Loucy (cell line): Measurements from ENCODE around the gene CIRBP.

Source experiments
- H2AFZ ChIP-seq: fragments of 200-600 bp; sonication (generic); 2 replicates; pipeline ENCODE4 v1.6.0; 2016; ENCODE audit warnings: antibody characterized with exemption, mild to moderate bottlenecking, low read length, moderate library complexity
- H3F3A ChIP-seq: fragments of 200-600 bp; 2 replicates; pipeline ENCODE4 v1.6.0; 2016; ENCODE audit warnings: antibody characterized with exemption, low read depth, mild to moderate bottlenecking
- H3K27me3 ChIP-seq: fragments of 200-600 bp; sonication (generic); 2 replicates; pipeline ENCODE4 v1.6.1; 2014; ENCODE audit warnings: low read length, mild to moderate bottlenecking; ENCODE audit not compliant: insufficient read depth, poor library complexity, severe bottlenecking
- H3K36me3 ChIP-seq: fragments of 200-600 bp; sonication (generic); 2 replicates; pipeline ENCODE4 v1.6.1; 2016; ENCODE audit warnings: low read length; ENCODE audit not compliant: insufficient read depth
- H3K4me1 ChIP-seq: fragments of 200-600 bp; sonication (generic); 2 replicates; pipeline ENCODE4 v1.5.1; 2014; ENCODE audit warnings: low read length, mild to moderate bottlenecking; ENCODE audit not compliant: insufficient read depth, poor library complexity, severe bottlenecking
- H3K4me2 ChIP-seq: fragments of 200-600 bp; sonication (generic); 2 replicates; pipeline ENCODE4 v1.6.0; 2014; ENCODE audit warnings: antibody characterized with exemption, low read length, low read depth, mild to moderate bottlenecking; ENCODE audit not compliant: poor library complexity, severe bottlenecking
- H3K4me3 ChIP-seq: fragments of 200-600 bp; sonication (generic); 2 replicates; pipeline ENCODE4 v1.5.1; 2014; ENCODE audit warnings: low read length, mild to moderate bottlenecking, mixed read lengths; ENCODE audit not compliant: poor library complexity, severe bottlenecking
- H3K79me2 ChIP-seq: fragments of 200-600 bp; sonication (generic); 2 replicates; pipeline ENCODE4 v1.6.1; 2014; ENCODE audit warnings: low read length; ENCODE audit not compliant: insufficient read depth
- H3K9ac ChIP-seq: fragments of 200-600 bp; sonication (generic); 2 replicates; pipeline ENCODE4 v1.6.0; 2014; ENCODE audit warnings: mild to moderate bottlenecking, low read depth, low read length, moderate library complexity; ENCODE audit not compliant: poor library complexity, severe bottlenecking
- H3K9me2 ChIP-seq: fragments of 200-600 bp; sonication (generic); replicated peaks from 2 replicates; pipeline ENCODE4 v1.6.1; 2016; ENCODE audit warnings: low read depth, low read length, mixed read lengths
- H3K9me3 ChIP-seq: fragments of 200-600 bp; sonication (generic); 2 replicates; pipeline ENCODE4 v1.6.1; 2014; ENCODE audit warnings: mild to moderate bottlenecking, antibody characterized with exemption, low read length, low read depth; ENCODE audit not compliant: insufficient read depth
- H4K20me1 ChIP-seq: fragments of 200-600 bp; sonication (generic); 2 replicates; pipeline ENCODE4 v1.6.0; 2014; ENCODE audit warnings: antibody characterized with exemption, low read length, mild to moderate bottlenecking; ENCODE audit not compliant: insufficient read depth, poor library complexity, severe bottlenecking
- CTCF ChIP-seq: fragments of 200-600 bp; sonication (generic); conservative IDR thresholded peaks from 2 replicates; pipeline ENCODE4 v1.5.1; 2014; ENCODE audit warnings: mild to moderate bottlenecking, antibody characterized with exemption, low read length
- EZH2phosphoT487 ChIP-seq: fragments of 200-600 bp; IDR thresholded peaks from 2 replicates; pipeline ENCODE4 v1.6.1; 2018; ENCODE audit warnings: antibody characterized with exemption, mild to moderate bottlenecking, moderate library complexity, borderline replicate concordance

The CIRBP gene

DNA sequence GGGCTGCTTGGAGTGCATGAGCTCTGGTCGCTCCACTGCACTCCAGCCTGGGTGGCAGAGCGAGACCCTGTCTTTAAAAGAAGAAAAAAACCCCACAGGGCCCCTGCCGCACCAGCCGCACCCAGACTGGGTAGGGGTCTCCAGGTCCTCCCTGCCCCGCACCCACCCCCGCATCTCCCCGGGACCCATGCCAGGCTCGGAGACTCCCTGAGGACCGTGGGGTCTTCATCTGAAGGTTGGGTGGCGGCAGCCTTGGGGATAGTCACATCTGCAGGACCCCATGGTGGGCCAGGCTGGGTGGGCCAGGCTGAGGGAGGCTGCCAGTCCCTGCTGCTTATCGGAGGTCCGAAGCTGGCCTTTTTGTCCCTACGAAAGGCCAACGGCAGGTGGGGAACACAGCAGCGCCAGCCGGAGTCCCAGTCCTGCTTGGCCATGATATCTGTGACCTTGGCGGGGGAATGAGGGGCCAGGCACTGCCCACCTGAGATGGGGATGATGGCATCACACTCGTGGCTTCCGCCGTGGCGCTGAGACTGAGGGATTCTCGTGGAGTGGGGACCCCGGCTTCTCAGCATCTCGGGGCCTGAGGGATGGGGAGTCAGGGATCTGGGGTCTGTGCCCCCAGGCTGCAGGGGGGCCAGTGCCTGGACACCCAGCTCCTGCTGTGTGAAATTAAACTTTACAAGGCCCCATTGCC is 27.6 kb downstream of the CIRBP start:
- Histone ChIP-seq H3F3A (no peaks in the 10 kb centered on the region), H3K9me3 (no peaks in the 10 kb centered on the region), H3K4me3 (no peak overlapping the region), H2AFZ (no peak overlapping the region), H3K9me2 (no peaks in the 10 kb centered on the region), H3K9ac (no peak overlapping the region), H3K4me1 (no peaks in the 10 kb centered on the region), H3K36me3 (no peaks in the 10 kb centered on the region), H3K79me2 (no peaks in the 10 kb centered on the region), H3K27me3 (no peaks in the 10 kb centered on the region), H3K4me2 (no peak overlapping the region), H4K20me1 (no peaks in the 10 kb centered on the region)
- no peak for TF ChIP-seq EZH2phosphoT487
- TF ChIP-seq CTCF, result no peak

- no peaks in the 10 kb centered on the region for H3K79me2 ChIP-seq
- no peak overlapping the region for H2AFZ ChIP-seq
- H3F3A ChIP-seq, result no peaks in the 10 kb centered on the region
- H3K4me3 ChIP-seq, result no peak overlapping the region
- H3K4me1 ChIP-seq, result no peaks in the 10 kb centered on the region
- H3K27me3 ChIP-seq, result no peaks in the 10 kb centered on the region
- no peaks in the 10 kb centered on the region for H3K36me3 ChIP-seq
- H3K9me3 ChIP-seq, result no peaks in the 10 kb centered on the region
- no peaks in the 10 kb centered on the region for H4K20me1 ChIP-seq
- H3K4me2 ChIP-seq, result no peak overlapping the region
- TF ChIP-seq CTCF, result no peak
- no peak for TF ChIP-seq EZH2phosphoT487
- H3K9ac ChIP-seq, result no peak overlapping the region
- no peaks in the 10 kb centered on the region for H3K9me2 ChIP-seq
Measured at GRCh38 chr19:1298235-1298634, 29.1 kb downstream of the CIRBP start.

DNA sequence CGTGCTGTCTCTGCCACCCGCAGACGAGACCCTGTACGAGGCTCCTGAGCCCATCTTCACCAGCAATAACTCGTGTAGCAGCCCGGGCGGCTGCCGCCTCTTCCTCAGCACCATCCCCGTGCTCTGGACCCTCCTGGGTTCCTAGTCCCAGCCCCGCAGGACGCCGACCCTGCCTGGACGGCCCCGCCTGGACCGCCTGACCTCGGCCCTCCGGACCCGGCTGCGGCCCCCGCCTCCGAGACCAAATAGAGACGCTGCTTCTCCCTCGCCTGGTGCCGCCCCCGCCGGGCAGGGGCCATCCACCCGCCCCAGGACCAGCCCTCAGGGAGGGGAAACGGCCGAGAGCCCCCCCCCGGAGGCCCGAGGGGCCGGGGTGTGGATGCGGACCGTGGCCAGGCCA is 30.7 kb downstream of the CIRBP start:
- no peaks in the 10 kb centered on the region for H3K36me3 ChIP-seq

More for the DNA sequence above, 30.7 kb downstream of the CIRBP start:
- H2AFZ ChIP-seq, result no peak overlapping the region
- no peaks in the 10 kb centered on the region for H3F3A ChIP-seq
- no peaks in the 10 kb centered on the region for H3K9me2 ChIP-seq
- H3K9ac ChIP-seq, result no peak overlapping the region
- H3K4me3 ChIP-seq, result no peak overlapping the region
- no peak for TF ChIP-seq EZH2phosphoT487
- TF ChIP-seq CTCF, result no peak
- no peaks in the 10 kb centered on the region for H3K27me3 ChIP-seq
- no peaks in the 10 kb centered on the region for H3K4me1 ChIP-seq
- H3K79me2 ChIP-seq, result no peaks in the 10 kb centered on the region
- H3K4me2 ChIP-seq, result no peak overlapping the region
- no peaks in the 10 kb centered on the region for H4K20me1 ChIP-seq
- no peaks in the 10 kb centered on the region for H3K9me3 ChIP-seq
